GM12891 (cell line): ENCODE measurements around the gene SNX10.

Source experiments
- POLR2AphosphoS5 ChIP-seq: IDR thresholded peaks from 2 replicates; pipeline ENCODE4 v1.6.1; 2011; ENCODE audit warnings: low read depth, low read length, control low read depth
- POU2F2 ChIP-seq: IDR thresholded peaks from 2 replicates; pipeline ENCODE4 v1.6.1; 2011; ENCODE audit warnings: low read depth, mild to moderate bottlenecking, control low read depth, low read length, moderate library complexity

DNA sequence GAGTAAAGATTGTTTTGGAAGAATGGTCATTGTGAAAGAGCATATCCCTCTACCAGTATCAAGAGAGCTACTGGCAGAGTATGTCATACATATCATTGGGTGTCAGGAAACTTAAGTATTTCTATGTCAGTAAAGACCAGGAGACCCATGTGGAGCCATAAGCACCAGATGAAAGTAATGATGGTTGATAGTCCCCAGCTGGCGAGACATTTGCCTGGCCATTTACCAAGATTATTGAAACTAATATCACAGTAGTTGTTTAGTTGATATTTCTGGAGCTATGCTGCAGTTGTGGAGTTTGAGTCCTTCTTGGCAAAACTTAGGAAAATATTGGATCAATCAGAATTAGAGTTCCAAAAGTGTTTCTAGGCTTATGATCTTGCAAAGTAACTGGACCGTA is 114.8 kb downstream of the SNX10 start:
- no peak for TF ChIP-seq POLR2AphosphoS5
- TF ChIP-seq POU2F2: no peak
